NCI-H345 treated with DMSO at 0.1 percent for 48 hours (cell line): ENCODE data around the gene GNA15.

Source experiments
- DNase-seq: peaks from one replicate; lab custom pipeline; 2025; ENCODE audit not compliant: unreplicated experiment; lab: John Stamatoyannopoulos, UW

GNA15 gene

GRCh38 chr19:3206216-3206953 lies 70.6 kb downstream of the GNA15 start:
- no peak for DNase-seq

DNA sequence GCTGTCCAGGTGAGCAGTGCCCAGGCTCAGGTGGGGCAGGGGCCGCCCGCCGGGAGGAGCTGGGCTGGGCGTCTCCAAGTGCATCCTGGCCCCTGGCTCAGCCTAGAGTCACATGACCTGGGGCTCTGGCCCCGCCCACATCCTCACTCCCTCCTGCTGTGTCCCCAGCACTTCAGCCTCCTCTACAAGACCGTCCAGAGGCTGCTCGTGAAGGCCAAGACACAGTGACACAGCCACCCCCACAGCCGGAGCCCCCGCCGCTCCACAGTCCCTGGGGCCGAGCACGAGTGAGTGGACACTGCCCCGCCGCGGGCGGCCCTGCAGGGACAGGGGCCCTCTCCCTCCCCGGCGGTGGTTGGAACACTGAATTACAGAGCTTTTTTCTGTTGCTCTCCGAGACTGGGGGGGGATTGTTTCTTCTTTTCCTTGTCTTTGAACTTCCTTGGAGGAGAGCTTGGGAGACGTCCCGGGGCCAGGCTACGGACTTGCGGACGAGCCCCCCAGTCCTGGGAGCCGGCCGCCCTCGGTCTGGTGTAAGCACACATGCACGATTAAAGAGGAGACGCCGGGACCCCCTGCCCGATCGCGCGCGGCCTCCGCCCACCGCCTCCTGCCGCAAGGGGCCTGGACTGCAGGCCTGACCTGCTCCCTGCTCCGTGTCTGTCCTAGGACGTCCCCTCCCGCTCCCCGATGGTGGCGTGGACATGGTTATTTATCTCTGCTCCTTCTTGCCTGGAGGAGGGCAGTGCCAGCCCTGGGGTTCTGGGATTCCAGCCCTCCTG lies 71.8 kb downstream of the GNA15 start:
- DNase-seq: no peak

- DNase-seq: no peak
Observed at GRCh38 chr19:3208317-3209207, 72.7 kb downstream of the GNA15 start.

DNA sequence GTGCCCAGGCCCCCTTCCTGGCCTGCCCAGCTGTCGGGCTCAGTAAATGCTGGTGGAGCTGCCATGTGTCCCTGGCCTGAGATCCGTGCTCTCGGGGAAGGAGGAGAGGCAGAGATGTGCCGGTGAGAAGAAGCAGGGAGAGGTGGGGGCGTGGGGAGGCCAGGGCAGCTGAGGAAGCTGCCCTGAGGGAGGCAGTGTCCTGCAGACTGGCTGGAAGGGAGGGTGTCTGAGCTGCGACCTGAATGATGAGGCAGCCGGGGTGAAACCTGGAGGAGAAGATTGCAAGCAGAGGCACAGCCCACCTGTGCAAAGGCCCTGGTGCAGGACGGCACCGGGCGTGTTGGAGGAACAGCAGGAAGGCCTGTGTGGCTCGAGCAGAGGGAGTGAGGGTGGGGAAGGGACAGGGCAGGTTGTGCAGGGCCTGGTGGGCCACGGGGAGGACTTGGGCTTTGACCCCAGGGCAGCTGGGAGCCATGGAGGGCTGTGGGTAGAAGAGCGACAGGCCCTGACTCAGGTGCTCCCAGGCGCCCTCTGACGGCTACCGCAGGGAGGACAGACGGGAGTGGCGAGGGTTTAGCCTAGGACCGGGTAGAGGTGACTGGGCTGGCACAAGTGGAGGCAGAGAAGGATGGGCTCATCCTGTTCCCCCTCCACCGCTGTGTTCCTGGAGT lies 74.6 kb downstream of the GNA15 start:
- peak; percentile 23 for DNase-seq

- DNase-seq: no peak
Observed at GRCh38 chr19:3211191-3211590, 75.4 kb downstream of the GNA15 start.

GRCh38 chr19:3213159-3213558 lies 77.3 kb downstream of the GNA15 start:
- no peak for DNase-seq
